ENCODE data around the gene MYMX.

Gene MYMX

GRCh38 chr6:44253307-44254101 lies 36.8 kb downstream of the MYMX start:
- DNase-seq = peak; percentile 74

GRCh38 chr6:44254191-44255104 lies 37.7 kb downstream of the MYMX start:
- peak; percentile 36 for DNase-seq

- peak; percentile 47 for DNase-seq
Observed at GRCh38 chr6:44255105-44255808, 38.5 kb downstream of the MYMX start.

- peak; percentile 30 for DNase-seq
Observed at GRCh38 chr6:44255871-44256774, 39.4 kb downstream of the MYMX start.

GRCh38 chr6:44256775-44257024 lies 40.0 kb downstream of the MYMX start:
- no peak for DNase-seq

GRCh38 chr6:44257025-44257752 lies 40.5 kb downstream of the MYMX start, which contains the start of gene SLC35B2:
Gene SLC35B2 (minus strand): TSS chr6:44257528. CDS start chr6:44257410, 118 bp downstream.
- DNase-seq = peak; percentile 66

GRCh38 chr6:44257753-44258324 lies 41.1 kb downstream of the MYMX start:
- DNase-seq = no peak

- DNase-seq = no peak
Observed at GRCh38 chr6:44258325-44258863, 41.7 kb downstream of the MYMX start.

GRCh38 chr6:44258921-44259320 lies 42.2 kb downstream of the MYMX start:
- no peak for DNase-seq

- no peak for DNase-seq
Observed at GRCh38 chr6:44260011-44260410, 43.3 kb downstream of the MYMX start.

- DNase-seq = no peak
Observed at GRCh38 chr6:44260451-44261297, 43.9 kb downstream of the MYMX start.

- DNase-seq = no peak
Observed at GRCh38 chr6:44261581-44261980, 44.9 kb downstream of the MYMX start.

GRCh38 chr6:44262467-44263353 lies 46.0 kb downstream of the MYMX start:
- DNase-seq = no peak

GRCh38 chr6:44263354-44264100 lies 46.8 kb downstream of the MYMX start:
- peak; percentile 50 for DNase-seq

GRCh38 chr6:44264154-44265006 lies 47.7 kb downstream of the MYMX start:
- DNase-seq = peak; percentile 58

- DNase-seq = peak; percentile 95
Observed at GRCh38 chr6:44265007-44265721, 48.4 kb downstream of the MYMX start, which contains the start of gene NFKBIE. Gene NFKBIE (minus strand): TSS chr6:44265551. CDS start chr6:44265346, 205 bp downstream.
